IPS-20b (cell line): ENCODE measurements around the gene RMND1.
"Not testable (repeated sequence)": the region's sequence is repeated elsewhere in the genome, so short reads cannot be mapped to it uniquely, and the experiment has no call there.

Experiments
- H3K27ac ChIP-seq: one replicate; pipeline ENCODE4 v1.5.1; 2013; ENCODE audit warnings: low read length
- H3K27me3 ChIP-seq: 2 replicates; pipeline ENCODE4 v1.6.1; 2013; ENCODE audit warnings: mild to moderate bottlenecking, low read length, inconsistent platforms; ENCODE audit not compliant: insufficient read depth
- H3K36me3 ChIP-seq: 2 replicates; pipeline ENCODE4 v1.6.1; 2013; ENCODE audit warnings: low read depth, mild to moderate bottlenecking, inconsistent platforms, low read length, moderate library complexity; ENCODE audit not compliant: insufficient read depth
- H3K4me1 ChIP-seq: 2 replicates; pipeline ENCODE4 v1.6.1; 2013; ENCODE audit warnings: mild to moderate bottlenecking, control low read depth, inconsistent platforms, low read length, moderate library complexity; ENCODE audit not compliant: insufficient read depth
- H3K4me3 ChIP-seq: 2 replicates; pipeline ENCODE4 v1.5.1; 2013; ENCODE audit warnings: mild to moderate bottlenecking, low read length, inconsistent platforms
- H3K9ac ChIP-seq: 2 replicates; pipeline ENCODE4 v1.6.1; 2013; ENCODE audit warnings: low read depth, mild to moderate bottlenecking, inconsistent platforms, low read length, moderate library complexity
- H3K9me3 ChIP-seq: 2 replicates; pipeline ENCODE4 v1.6.1; 2013; ENCODE audit warnings: mild to moderate bottlenecking, low read depth, low read length, inconsistent platforms; ENCODE audit not compliant: insufficient read depth

Gene RMND1

GRCh38 chr6:151488226-151488625, 36.3 kb upstream of the RMND1 start:
- H3K27me3 ChIP-seq, result peaks cover 14% of the 10 kb centered on the region
- H3K36me3 ChIP-seq, result no peaks in the 10 kb centered on the region
- H3K4me1 ChIP-seq, result no peaks in the 10 kb centered on the region
- no peak overlapping the region for H3K4me3 ChIP-seq
- H3K27ac ChIP-seq, result no peak overlapping the region
- H3K9me3 ChIP-seq, result no peaks in the 10 kb centered on the region
- H3K9ac ChIP-seq, result no peak overlapping the region

- no peaks in the 10 kb centered on the region for H3K9me3 ChIP-seq
- H3K4me1 ChIP-seq, result no peaks in the 10 kb centered on the region
- no peaks in the 10 kb centered on the region for H3K27me3 ChIP-seq
- H3K9ac ChIP-seq, result no peak overlapping the region
- no peak overlapping the region for H3K4me3 ChIP-seq
- no peaks in the 10 kb centered on the region for H3K36me3 ChIP-seq
- H3K27ac ChIP-seq, result no peak overlapping the region
Observed at GRCh38 chr6:151483994-151484393, 32.1 kb upstream of the RMND1 start.

GRCh38 chr6:151482290-151482689, 30.4 kb upstream of the RMND1 start:
- no peak overlapping the region for H3K4me3 ChIP-seq
- no peak overlapping the region for H3K27ac ChIP-seq
- H3K4me1 ChIP-seq, result no peaks in the 10 kb centered on the region
- no peaks in the 10 kb centered on the region for H3K27me3 ChIP-seq
- no peaks in the 10 kb centered on the region for H3K9me3 ChIP-seq
- H3K36me3 ChIP-seq, result no peaks in the 10 kb centered on the region
- no peak overlapping the region for H3K9ac ChIP-seq

GRCh38 chr6:151481786-151482185, 29.9 kb upstream of the RMND1 start:
- H3K4me1 ChIP-seq, result no peaks in the 10 kb centered on the region
- H3K27me3 ChIP-seq, result no peaks in the 10 kb centered on the region
- no peak overlapping the region for H3K4me3 ChIP-seq
- H3K36me3 ChIP-seq, result no peaks in the 10 kb centered on the region
- no peak overlapping the region for H3K9ac ChIP-seq
- H3K27ac ChIP-seq, result no peak overlapping the region
- H3K9me3 ChIP-seq, result no peaks in the 10 kb centered on the region

DNA sequence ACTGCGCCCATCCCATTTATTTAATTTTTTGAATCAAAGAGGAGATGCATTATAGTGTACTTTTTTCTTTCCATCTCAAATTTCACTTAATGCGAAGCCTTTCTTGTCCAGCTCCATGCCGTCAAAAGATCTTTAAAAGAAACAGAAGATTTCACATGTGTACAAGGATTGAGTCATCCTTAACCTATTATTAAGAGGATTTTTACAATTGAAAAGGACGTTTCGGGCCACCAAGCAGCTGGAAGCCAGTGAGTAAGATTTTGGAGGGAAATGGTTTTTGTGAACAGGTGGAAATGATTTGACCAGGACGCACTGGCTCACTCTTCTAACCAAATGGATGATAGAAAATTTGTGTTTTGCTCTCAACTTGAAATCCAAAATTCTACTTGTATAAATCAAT, 26.7 kb upstream of the RMND1 start:
- no peak overlapping the region for H3K9ac ChIP-seq
- no peaks in the 10 kb centered on the region for H3K27me3 ChIP-seq
- no peak overlapping the region for H3K4me3 ChIP-seq
- no peaks in the 10 kb centered on the region for H3K9me3 ChIP-seq
- no peaks in the 10 kb centered on the region for H3K4me1 ChIP-seq
- H3K36me3 ChIP-seq, result no peaks in the 10 kb centered on the region
- H3K27ac ChIP-seq, result no peak overlapping the region

DNA sequence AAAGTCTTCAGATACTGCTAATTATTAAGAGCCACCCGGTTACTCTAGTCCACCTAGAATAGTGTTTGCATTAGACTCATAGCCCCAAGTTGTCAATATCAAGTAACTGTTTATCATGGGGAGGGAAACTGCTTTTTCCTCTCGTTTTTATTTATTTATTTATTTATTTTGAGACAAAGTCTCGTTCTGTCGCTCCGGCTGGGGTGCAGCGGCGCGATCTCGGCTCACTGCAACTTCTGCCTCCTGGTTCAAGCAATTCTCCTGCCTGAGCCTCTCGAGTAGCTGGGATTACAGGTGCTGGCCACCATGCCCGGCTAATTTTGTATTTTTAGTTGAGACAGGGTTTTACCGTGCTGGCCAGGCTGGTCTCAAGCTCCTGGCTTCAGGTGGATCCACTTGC, 25.8 kb upstream of the RMND1 start:
- Histone ChIP-seq H3K27me3 (no peaks in the 10 kb centered on the region), H3K36me3 (no peaks in the 10 kb centered on the region), H3K4me1 (no peaks in the 10 kb centered on the region), H3K9me3 (no peaks in the 10 kb centered on the region), H3K9ac (no peak overlapping the region), H3K27ac (no peak overlapping the region), H3K4me3 (no peak overlapping the region)

DNA sequence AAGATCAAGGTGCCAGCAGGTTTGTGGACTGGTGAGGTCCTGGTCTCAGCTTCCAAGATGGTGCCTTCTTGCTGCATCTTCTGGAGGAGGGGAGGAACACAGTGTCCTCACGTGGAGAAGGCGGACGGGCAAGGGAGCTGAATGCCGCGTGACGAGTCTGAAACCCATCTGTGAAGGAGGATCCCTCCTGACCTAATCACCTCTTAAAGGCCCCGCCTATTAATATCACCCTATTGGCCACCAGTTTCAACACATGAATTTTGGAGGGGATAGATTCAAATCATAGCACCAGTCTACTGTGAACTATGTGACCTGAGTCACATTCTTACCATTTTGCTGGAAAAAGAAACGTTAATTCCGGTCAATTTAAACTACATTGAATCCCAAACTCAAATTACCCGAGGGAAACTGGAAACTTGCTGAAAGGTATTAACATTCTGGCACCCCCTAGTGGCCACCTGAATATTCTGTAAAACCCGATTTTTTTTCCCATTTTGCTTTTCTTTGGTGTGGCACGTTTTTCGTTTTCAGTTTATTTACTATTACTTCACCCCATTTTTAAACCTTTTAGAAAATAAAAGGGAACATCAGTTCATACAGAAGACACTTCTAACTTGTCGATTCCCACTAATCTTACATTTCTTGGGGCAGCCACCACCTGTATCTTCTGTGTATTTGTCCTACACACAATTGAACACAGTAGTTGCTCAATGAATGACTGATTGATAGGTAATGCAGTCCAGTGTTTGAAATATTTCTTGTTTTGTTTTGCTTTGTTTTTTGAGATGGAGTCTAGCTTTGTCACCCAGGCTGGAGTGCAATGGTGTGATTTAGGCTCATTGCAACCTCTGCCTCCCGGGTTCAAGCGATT, 24.0 kb upstream of the RMND1 start:
- Histone ChIP-seq H3K9ac (no peak overlapping the region), H3K27ac (no peak overlapping the region), H3K27me3 (no peaks in the 10 kb centered on the region), H3K9me3 (no peaks in the 10 kb centered on the region), H3K36me3 (no peaks in the 10 kb centered on the region), H3K4me1 (no peaks in the 10 kb centered on the region), H3K4me3 (no peak overlapping the region)

DNA sequence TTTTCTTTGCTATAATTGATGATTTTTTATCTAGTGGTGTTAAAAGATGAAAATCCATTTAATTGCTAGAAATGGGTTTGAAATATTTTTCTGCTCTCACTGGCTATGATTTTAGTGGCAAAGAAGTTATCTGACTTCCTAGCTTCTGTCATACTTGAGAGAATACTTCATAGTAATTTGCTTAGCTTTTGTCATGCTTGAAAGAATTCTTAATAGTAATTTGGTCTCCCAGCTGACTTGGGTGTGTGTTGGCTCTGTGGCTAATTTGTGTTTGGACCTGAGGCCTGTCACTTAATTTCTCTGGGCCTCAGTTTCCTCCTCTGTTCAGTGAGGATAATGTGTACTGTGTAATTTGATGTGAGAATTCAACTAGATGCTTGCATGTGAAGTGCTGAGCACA, 12.8 kb upstream of the RMND1 start:
- no peaks in the 10 kb centered on the region for H3K4me1 ChIP-seq
- no peak overlapping the region for H3K4me3 ChIP-seq
- no peak overlapping the region for H3K27ac ChIP-seq
- H3K36me3 ChIP-seq, result peaks cover 85% of the 10 kb centered on the region
- no peaks in the 10 kb centered on the region for H3K9me3 ChIP-seq
- H3K27me3 ChIP-seq, result no peaks in the 10 kb centered on the region
- H3K9ac ChIP-seq, result no peak overlapping the region

DNA sequence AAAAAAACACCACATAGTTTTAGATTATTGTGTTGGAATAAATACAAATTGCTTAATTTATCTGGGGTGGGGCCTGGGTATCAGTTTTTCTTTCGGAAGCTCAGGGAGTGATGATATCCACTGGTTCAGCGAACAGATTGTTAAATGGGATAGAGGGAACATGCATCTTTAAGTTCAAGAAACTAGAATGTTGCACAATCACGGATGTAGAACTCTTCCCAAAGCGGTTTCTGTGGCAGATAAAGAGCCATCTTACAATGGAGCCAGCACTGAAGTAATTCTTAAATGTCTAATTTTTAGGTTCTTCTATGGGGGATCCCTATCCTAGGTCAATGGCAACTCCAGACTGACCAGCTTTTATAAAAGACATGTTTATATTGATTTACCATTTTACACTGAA, 9.7 kb upstream of the RMND1 start:
- H3K4me1 ChIP-seq, result no peaks in the 10 kb centered on the region
- H3K27ac ChIP-seq, result no peak overlapping the region
- H3K4me3 ChIP-seq, result no peak overlapping the region
- no peaks in the 10 kb centered on the region for H3K27me3 ChIP-seq
- H3K9me3 ChIP-seq, result no peaks in the 10 kb centered on the region
- no peak overlapping the region for H3K9ac ChIP-seq
- H3K36me3 ChIP-seq, result peaks cover 96% of the 10 kb centered on the region

- peaks cover 18% of the 10 kb centered on the region for H3K4me1 ChIP-seq
- not testable (repeated sequence) for H3K9ac ChIP-seq, H3K9me3 ChIP-seq, H3K27ac ChIP-seq, H3K27me3 ChIP-seq
- H3K36me3 ChIP-seq, result peaks cover 50% of the 10 kb centered on the region
- H3K4me3 ChIP-seq, result peak overlapping the region; percentile 8; the same call in 1 of the 2 replicates
Observed at GRCh38 chr6:151455751-151456398, 3.9 kb upstream of the RMND1 start.

GRCh38 chr6:151452750-151453427, 963 bp upstream of the RMND1 start:
- H3K27ac ChIP-seq, result peak overlapping the region; percentile 39
- peak overlapping the region; percentile 98 for H3K4me3 ChIP-seq
- H3K9ac ChIP-seq, result peak overlapping the region; percentile 97
- peaks cover 20% of the 10 kb centered on the region for H3K36me3 ChIP-seq
- H3K9me3 ChIP-seq, result no peaks in the 10 kb centered on the region
- H3K27me3 ChIP-seq, result no peaks in the 10 kb centered on the region
- H3K4me1 ChIP-seq, result peaks cover 18% of the 10 kb centered on the region
